Forelimb muscle (tissue), 1 donor: ENCODE measurements around the gene USP36. TPM values are rescaled to one million over a fixed set of nuclear protein-coding genes. Genes with fewer than 3 reads are reported as not detected.
"Not testable (repeated sequence)": the region's sequence is repeated elsewhere in the genome, so short reads cannot be mapped to it uniquely, and the experiment has no call there.

Experiments
- DNase-seq: peaks from one replicate; pipeline ENCODE4 v3.0.0-alpha.2; 2013; ENCODE audit warnings: low read depth
- polyA plus RNA-seq: library from polyadenylated mRNA; unstranded; fragments of 120-200 nt; gene quantifications from one replicate; pipeline ENCODE4 v1.2.1, GENCODE V29; 2013; ENCODE audit not compliant: insufficient read length

USP36 gene
- polyA plus RNA-seq, 1 donor: 26.1 TPM

GRCh38 chr17:78791840-78792709 is 48.5 kb downstream of the USP36 start:
- DNase-seq: no peak

GRCh38 chr17:78790552-78790951 is 50.1 kb downstream of the USP36 start:
- no peak for DNase-seq

GRCh38 chr17:78789663-78790181 is 50.9 kb downstream of the USP36 start:
- no peak for DNase-seq

- no peak for DNase-seq
Observed at GRCh38 chr17:78789149-78789662, 51.4 kb downstream of the USP36 start.

- DNase-seq: no peak
Observed at GRCh38 chr17:78788451-78788850, 52.2 kb downstream of the USP36 start.

GRCh38 chr17:78787444-78787843 is 53.2 kb downstream of the USP36 start:
- no peak for DNase-seq

- DNase-seq: no peak
Observed at GRCh38 chr17:78785663-78786057, 55.0 kb downstream of the USP36 start.

GRCh38 chr17:78785011-78785662 is 55.5 kb downstream of the USP36 start:
- DNase-seq: no peak

- DNase-seq: no peak
Observed at GRCh38 chr17:78784352-78784751, 56.3 kb downstream of the USP36 start.

- no peak for DNase-seq
Observed at GRCh38 chr17:78783711-78784324, 56.8 kb downstream of the USP36 start.

- no peak for DNase-seq
Observed at GRCh38 chr17:78781893-78782304, 58.7 kb downstream of the USP36 start, which contains the start of gene CYTH1. CYTH1 (minus strand) TSS chr17:78782273; CDS start chr17:78782223, 50 bp downstream.

GRCh38 chr17:78781104-78781892 is 59.3 kb downstream of the USP36 start:
- DNase-seq: no peak

- no peak for DNase-seq
Observed at GRCh38 chr17:78780335-78780734, 60.3 kb downstream of the USP36 start.

- no peak for DNase-seq
Observed at GRCh38 chr17:78779850-78780249, 60.8 kb downstream of the USP36 start.

- DNase-seq: not testable (repeated sequence)
Observed at GRCh38 chr17:78779286-78779651, 61.3 kb downstream of the USP36 start.

GRCh38 chr17:78777881-78778280 is 62.7 kb downstream of the USP36 start:
- no peak for DNase-seq

GRCh38 chr17:78774956-78775571 is 65.5 kb downstream of the USP36 start:
- no peak for DNase-seq

GRCh38 chr17:78774453-78774852 is 66.2 kb downstream of the USP36 start:
- DNase-seq: no peak

GRCh38 chr17:78771758-78772382 is 68.7 kb downstream of the USP36 start:
- DNase-seq: no peak

- DNase-seq: no peak
Observed at GRCh38 chr17:78769196-78769773, 71.3 kb downstream of the USP36 start.
